ENCODE measurements around the gene LEPR. TPM values are rescaled to one million over a fixed set of nuclear protein-coding genes. Genes with fewer than 3 reads are reported as not detected.

Gene LEPR
- total RNA-seq, 1 donor from 2014 or later, result 3.6 TPM

DNA sequence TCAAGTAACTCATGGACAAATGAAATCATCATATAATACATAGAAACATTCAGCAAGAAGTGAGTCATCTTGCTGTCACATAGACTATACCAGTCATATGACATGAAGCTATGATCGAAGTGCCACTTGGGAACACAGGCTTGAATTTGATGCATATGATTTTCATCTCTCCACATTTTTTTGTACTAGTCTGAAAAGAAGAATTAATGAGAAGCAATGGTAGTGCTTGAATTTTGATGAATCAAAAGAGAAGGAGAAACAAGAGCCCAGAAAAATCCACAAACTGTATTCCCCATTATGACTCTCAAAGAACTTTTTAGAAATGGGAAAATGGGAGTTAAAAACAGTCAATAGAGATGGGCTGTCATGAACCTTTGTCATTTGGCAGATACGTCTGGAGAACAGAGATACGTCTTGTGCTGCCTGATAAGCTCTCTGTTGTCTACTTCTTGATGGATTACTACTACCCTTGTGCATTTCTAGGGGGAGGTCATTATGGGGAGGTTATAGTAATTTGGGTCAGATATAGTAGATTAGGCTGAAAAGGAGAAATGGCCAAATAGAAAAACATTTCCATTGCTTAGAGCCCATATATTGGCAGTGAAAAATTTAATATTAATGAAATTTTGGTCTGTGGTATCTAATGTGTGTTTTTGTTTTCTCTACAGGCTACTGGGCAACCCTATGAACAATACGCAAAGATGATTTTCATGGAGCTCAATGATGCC lies 8.0 kb upstream of the LEPR start:
- intact Hi-C loops (cut with micrococcal nuclease), result no loop called here

DNA sequence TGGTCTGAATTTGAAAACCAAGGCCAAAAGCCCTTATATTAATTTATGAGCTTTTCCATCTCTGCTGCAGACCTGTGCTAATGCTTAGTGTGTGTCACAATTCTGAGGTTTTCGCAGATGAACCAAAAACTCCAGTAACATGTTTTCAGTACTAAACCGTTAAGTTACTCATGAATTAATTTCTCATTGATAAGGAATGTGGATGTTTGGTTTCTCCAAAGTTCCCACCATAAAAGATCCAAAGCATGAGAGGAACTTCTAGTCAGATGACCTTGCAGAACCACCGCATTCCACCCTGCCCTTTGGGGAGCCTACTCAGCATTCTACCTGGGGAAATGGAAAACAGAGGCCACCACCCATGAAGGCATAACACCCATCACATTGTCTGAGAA lies 7.5 kb upstream of the LEPR start:
- intact Hi-C loops (cut with micrococcal nuclease), result no loop called here

DNA sequence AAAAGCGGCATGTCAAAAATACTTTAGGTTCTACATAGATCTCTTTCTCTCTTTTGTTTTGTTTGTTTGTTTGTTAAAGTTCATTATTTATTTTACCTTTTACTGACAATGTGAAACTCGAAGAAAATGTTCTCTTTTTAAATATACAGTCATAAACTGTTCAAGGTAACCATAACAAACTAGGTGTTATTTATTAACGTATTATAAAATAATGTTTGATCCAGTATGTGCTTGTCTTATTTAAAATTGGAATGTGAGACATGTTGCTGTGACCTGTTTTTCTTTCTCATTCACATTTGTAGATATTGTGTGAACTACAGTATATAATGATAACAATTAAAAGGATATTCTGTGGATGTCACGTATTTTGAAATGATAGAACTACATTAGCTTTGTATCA lies 5.9 kb upstream of the LEPR start:
- intact Hi-C loops (cut with micrococcal nuclease), result no loop called here

DNA sequence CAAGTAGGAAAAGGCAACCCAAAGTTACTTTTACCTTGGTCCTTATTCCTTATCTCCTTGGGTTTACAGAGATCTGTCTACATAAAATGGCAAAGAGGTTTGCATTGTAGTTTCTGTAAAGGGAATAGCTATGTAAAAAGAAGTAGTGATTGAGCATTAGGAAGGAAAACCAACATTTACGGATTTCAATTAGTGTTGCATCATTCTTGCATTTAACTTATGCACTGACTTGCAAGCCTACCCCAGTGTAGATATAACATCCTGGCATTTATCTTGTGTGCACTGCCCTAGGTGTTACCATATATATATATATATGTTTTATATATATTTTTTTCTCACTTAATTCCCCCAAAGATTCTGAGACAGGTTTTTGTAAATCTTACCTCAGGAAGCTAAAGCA lies 3.7 kb upstream of the LEPR start:
- intact Hi-C loops (cut with micrococcal nuclease), result no loop called here

DNA sequence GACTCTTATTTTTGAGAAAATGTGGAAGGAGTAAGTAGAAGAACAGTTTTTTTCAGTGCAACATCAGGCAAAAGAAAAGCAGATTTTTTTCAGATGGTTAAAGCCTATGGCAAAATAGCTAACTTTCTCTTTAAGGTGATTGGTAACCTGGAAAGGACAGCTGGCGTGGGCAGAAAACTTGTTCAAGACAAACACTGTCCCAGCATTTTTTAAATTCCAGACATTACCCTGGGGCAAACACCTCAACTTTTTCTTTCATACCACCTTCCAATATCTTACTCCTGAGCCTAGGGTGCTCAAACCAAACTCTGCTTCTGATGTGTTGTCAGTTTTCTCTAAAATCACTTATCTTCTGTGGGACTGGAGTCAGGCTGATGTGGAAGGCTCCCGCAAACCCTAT lies 2.7 kb upstream of the LEPR start:
- intact Hi-C loops (cut with micrococcal nuclease), result no loop called here

DNA sequence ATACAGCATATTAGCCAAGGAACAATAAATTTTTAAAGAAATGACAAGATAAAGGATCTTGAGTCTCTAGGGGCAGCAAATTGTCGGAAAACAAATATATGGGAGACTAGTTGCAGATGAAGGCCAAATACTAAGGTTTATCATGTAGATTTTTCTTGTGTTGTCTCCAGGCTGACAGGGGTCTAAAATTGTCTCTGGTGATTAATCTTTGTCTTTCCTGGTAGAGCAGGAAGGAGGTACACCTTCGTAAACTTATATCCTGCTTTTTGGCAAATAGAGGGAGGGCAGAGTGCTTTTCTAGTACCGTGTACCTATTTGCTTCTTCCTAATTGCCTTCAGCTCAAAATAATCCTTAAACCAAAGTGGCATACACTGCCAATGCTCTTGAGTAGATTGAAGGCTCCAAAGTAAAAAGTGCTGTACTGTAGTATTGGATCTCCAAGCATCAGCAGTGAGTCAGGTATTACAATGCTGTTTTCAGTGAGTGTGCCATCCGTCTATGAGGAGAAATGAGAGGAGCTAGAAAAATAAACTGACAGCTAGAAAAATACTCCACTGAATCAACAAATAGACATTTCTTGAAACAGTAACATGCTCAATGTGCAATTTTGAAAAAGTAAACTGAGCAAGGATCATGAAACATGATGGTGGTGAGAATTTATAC lies 1.8 kb upstream of the LEPR start:
- intact Hi-C loops (cut with micrococcal nuclease), result no loop called here

DNA sequence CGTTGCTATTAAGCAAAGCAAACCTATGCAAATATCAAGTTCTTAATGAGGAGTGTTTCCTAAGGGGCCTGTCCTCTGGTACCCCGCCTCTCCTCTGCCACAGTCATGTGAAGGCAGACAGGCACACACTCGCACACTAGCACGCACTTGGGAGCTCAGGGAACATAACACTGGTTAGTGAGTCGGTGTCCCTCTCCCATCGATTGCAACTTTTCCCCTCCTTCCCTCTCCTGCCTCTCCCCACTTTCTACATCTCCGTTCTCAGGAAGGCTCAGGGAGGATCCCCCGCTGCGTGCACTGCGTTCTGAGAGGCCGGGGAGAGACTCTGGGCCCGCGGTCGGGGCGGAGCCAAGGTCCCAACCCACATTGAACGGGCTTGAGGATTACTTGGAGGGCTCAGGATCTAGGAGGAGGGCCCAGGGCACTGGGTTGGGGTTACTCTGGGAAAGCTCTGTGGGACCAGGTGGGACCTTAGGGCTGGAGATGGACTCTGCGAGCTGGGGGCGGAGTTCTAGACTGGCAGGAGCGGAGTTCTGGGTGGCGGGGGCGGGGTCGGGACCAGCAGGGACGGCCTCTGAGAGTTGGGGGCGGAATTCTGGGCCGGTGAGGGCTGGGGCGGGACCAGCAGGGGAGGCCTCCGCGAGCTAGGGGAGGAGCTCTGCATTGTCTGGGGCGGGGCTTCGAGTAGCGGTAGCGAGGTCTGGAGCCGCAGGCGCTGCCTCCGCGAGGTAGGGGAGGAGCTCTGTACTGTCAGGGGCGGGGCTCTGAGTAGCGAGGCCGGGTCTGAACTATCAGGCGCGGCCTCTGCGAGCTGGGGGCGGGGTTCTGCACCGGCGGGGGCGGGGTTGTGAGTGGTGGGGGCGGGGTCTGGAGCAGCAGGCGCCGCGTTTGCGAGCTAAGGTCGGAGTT lies 533 bp upstream of the LEPR start:
- intact Hi-C loops (cut with micrococcal nuclease), result loop anchor here (1.0 to 10.0 kb wide), 20 partner anchors 27 to 2005 kb away; partner anchors contain the start of genes DNAI4, DNAJC6, JAK1 and MIER1

DNA sequence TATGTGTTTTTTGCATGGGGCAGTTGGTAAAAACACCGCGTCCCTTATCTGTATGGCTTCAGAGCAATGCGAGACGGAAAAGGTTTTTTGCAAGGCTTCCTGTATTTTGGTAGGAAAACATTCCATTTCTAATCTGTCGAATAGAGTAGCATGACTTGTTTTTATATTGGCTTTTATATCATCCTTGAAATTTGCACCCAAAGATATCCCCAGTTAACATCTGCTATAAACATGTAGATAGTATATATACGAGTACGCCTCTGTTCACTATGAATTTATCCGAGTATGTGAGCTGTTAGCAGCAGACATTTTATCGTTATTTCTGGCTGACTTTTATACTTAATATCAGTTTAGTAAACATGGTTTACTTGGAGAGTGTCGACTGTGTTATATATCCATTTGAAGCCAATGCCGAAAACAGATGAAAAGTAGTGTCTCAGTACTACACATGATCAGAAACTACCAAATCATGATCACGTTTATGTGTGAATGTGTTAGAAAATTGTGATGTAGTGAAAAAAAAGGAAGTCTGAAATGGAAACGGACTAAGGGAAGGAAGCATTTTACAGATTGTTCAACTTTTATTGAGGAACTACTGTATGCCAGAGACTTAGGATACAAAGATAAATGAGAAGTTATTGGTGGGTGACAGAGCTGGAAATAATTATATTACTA lies 1.0 kb downstream of the LEPR start:
- intact Hi-C loops (cut with micrococcal nuclease), result loop anchor here (1.0 to 10.0 kb wide), 13 partner anchors 10 to 2003 kb away; partner anchors contain the start of genes DNAI4, MIER1, PGM1 and SLC35D1

DNA sequence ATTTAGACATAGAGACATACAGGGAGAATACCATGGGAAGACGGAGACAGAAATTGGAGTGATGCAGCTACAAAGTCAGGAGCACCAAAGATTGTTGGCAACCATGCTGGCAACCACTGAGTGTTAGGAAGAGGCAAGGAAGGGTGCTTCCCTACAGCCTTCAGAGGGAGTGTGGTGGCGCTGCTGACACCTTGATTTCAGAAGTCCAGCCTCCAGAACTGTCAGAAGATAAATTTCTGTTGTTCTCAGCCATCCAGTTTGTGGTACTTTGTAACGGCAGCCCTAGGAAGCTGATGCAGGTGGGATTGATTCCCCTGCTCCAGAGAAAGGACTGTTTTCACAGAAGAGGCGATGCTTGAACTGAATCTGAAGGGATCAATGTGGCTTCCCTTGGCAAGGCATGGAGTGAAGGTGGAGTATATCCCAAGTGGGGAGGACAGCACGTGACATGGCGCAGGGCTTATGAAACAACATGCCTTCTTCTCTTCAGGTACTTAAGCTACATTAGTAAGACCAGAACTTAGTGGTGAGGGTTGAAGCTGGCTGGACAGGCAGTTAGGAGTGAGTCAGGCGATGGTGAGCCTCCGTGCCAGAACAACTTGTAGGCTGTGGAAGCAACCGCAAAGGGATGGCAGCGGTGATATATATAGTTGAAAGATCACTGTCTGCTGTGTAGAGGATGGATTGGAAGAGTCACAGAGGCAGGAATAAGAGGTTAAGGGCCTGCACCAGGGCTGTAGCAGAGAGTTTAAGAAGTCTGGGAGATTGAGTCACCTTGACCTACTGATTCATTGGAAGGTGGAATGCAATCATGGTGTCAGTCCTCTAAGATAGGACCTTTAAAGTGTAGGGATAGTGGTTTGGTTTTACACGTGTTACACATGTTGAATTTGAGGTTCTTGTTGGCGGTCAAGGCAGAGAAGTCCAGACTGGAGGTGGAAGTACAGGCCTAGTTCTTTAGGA lies 2.1 kb downstream of the LEPR start:
- intact Hi-C loops (cut with micrococcal nuclease), result loop anchor here (5.0 to 10.0 kb wide), 5 partner anchors 532 to 2002 kb away; partner anchors contain the start of gene SLC35D1

DNA sequence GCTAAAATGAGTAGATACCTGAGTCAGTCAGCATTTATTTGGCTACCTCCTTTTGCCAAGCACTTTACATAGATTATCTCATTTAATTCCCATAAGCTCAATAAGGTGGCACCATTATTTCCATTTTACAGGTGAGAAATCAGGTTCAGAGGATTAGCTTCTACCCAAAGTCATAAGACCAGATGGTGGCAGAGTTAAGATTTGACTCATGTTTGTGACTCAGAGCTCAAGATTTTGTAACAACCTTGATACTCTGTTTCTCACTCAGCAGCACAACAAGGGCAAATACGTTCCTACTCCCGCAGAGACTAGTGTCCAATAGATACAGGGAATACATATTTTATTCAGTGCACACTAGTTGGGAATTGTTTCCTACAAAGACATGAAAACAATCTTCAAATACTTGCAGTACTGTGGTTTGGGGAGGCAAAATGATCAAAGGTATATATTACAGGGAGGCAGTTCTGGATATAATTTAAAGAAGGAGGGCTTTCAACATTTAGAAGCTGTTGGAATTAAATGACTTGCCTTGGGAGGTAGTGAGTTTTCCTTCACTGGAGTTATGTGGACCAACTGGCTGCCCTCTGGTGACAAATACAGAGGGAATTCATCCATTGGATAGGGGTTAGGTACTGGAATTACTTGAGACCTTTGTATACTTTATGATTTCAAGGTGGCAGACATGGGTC lies 3.6 kb downstream of the LEPR start:
- intact Hi-C loops (cut with micrococcal nuclease), result loop anchor here (5.0 to 10.0 kb wide), 5 partner anchors 531 to 2001 kb away; partner anchors contain the start of gene SLC35D1

DNA sequence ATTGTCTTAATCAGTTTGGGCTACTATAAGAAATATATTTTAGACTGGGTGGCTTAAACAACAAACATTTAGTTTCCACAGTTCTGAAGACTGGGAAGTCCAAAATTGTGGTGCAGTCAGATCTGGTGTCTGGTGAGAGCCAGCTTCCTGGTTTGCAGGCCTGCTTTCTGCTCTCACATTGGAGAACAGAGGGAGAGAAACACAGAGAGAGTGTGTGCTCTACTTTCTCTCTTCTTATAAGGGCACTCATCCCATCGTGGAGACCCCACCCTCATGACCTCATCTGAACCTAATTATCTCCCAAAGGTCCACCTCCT lies 4.1 kb downstream of the LEPR start:
- intact Hi-C loops (cut with micrococcal nuclease), result loop anchor here (5.0 to 10.0 kb wide), 5 partner anchors 530 to 2000 kb away; partner anchors contain the start of gene SLC35D1

DNA sequence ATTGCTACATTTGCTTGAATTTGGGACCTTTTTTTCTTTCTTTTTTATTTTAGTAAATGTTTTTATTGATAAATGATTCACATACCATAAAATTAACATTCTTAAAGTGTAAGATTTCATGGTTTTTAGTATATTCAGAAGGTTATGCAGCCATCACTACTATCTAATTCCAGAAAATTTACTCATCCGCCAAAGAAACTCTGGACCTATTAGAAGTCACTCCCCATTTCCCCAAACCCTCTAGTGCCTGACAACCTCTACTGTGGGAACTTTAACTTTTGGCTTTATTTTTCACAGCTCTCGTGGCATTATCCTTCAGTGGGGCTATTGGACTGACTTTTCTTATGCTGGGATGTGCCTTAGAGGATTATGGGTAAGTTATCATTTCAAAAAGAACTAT lies 4.5 kb downstream of the LEPR start:
- intact Hi-C loops (cut with micrococcal nuclease), result loop anchor here (10.0 kb wide), 2 partner anchors 530 to 2000 kb away; no protein-coding TSS in a partner anchor

DNA sequence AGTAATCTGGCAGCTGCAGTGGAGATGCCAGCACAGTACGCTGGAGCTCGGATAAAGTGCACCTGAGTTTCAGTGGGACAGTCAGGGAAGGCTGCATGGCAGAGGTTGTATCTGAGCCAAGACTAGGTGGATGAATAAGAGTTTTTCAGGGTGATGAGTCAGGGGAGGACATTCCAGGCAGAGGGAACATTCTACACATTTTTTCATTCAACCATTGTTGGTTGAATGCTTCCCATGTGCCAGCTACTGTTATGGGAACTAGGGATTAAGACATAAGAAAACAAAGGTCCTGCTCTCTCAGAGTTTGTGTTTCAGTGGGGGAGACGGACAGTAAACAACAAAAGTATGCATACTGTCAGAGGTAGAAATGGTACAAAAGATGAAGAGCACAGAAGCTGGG lies 5.2 kb downstream of the LEPR start:
- intact Hi-C loops (cut with micrococcal nuclease), result loop anchor here (10.0 kb wide), 2 partner anchors 529 to 1999 kb away; no protein-coding TSS in a partner anchor

DNA sequence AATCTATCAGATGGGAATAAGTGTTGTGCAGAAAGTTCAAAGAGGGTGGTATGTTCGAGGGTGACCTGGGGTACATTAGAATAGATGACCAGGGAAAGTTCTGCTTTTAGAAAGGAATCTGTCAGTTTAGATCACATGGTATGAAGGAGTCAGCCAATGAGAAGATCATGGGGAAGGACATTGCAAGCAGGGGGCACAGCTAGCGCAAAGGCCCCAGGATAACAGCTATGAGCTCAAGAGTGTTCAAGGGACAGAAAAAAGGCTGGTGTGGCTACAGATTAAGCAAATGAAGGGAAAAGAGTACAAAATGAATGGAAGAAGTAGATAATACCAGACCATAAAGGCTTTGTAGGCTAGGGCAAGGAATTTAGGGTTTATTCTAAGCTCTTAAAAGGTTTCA lies 8.6 kb downstream of the LEPR start:
- intact Hi-C loops (cut with micrococcal nuclease), result loop anchor here (10.0 kb wide), 2 partner anchors 526 to 1996 kb away; no protein-coding TSS in a partner anchor

DNA sequence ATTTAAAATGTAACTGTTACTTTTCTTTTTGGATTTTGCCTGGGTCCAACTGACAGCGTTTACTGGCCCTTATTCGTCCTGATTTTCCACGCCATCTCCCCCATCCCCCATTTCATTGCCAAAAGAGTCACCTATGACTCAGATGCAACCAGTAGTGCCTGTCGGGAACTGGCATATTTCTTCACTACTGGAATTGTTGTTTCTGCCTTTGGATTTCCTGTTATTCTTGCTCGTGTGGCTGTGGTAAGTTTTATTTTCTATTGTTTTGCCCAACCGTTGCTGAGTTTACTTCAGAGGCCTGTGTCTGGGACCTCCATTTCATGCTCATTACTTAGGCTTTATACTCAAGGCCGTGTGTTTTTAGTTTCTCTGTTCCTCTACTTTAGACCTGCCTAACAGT lies 9.3 kb downstream of the LEPR start:
- intact Hi-C loops (cut with micrococcal nuclease), result loop anchor here (5.0 to 10.0 kb wide), 3 partner anchors 38 to 1995 kb away; no protein-coding TSS in a partner anchor

DNA sequence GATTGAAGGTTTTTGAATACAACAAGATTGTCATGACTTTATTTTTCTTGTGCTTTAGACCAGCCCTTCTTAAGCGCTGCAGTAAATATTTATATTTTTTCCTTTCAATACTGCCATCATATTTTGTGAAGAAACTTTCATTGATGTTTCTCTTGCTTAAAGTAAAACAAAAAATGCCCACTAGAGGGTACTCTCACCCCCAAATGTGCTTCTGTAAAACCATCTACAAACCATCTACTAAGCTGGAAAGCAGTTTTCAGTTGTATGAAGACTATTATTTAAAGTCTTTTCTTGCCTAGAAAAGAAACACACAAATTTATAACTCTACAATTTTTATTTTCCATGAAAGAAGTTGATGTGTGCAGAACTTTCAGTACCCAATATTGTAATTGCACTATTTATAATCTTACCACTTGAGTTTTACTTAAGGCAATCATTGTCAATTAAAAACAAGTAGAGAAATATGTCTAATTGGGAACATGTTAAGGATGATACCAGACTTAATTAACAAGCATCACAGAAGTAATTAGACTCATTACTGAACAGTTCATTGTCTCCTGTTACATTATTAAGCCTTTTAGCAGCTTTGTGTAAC lies 10.7 kb downstream of the LEPR start:
- intact Hi-C loops (cut with micrococcal nuclease), result loop anchor here (1.0 to 5.0 kb wide), 6 partner anchors 10 to 811 kb away; no protein-coding TSS in a partner anchor

DNA sequence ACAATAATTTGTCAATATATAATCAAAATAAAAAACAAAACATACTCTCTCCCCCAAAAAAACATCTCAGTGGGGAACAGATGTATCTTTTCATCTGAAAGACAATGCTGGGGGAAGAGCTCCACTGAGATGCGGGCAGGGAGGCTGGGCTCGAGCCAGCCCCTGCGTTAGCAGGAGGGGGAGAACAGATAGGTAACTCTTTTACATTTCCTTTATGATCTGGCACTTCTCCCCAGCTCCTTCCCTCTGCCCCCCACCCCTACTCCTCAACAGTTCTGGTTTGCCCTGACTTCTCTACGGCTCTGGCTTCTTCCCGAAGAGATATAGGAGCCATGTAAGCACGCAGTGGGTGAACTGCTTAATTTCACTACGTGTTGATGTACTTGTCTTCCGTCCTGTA lies 12.4 kb downstream of the LEPR start:
- intact Hi-C loops (cut with micrococcal nuclease), result loop anchor here (5.0 kb wide), 1 partner anchor 41 kb away; no protein-coding TSS in a partner anchor

DNA sequence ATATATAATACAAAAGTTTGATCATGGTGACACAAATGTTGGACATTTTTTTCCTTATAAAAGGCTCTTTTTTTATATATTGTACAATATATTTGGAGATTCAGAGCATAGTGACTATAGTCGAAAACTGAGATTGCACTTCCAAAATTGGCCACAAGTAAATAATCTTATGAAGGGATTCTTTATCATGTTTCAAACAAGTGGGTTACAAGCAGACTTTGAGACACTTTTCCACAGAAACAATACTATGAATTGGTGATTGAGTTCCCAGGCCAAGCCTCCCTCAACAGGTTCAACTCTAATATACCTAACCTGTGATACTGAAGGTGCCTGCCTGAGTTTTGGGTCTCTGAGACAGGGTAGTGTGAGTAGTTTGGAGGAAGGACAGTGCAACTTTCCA lies 13.8 kb downstream of the LEPR start:
- intact Hi-C loops (cut with micrococcal nuclease), result loop anchor here (5.0 kb wide), 1 partner anchor 42 kb away; no protein-coding TSS in a partner anchor

Data from T-helper 1 cell treated with Interleukin-12 subunit alpha and Interleukin-12 subunit beta and Interleukin-4 antibody, amounts not matched to agents 30 ng/mL and 1 ng/mL, for 36 hours (primary cell).